Calu3 (cell line): Measurements from ENCODE around the gene ACTL6A. TPM values are rescaled to one million over a fixed set of nuclear protein-coding genes. Genes with fewer than 3 reads are reported as not detected.

Experiments
- BruUV-seq: library from RNA; stranded (reverse); fragments of 400-500 nt; replicated peaks from 2 replicates; lab custom pipeline; 2021; lab: Mats Ljungman, UMichigan
- CTCF ChIA-PET: fragments of 300-600 bp; sonication (Branson Sonifier 250); formaldehyde crosslinking; loops from one replicate; lab custom pipeline; 2022; ENCODE audit warnings: antibody characterized with exemption; lab: Charles Lee
- DNase-seq: peaks from one replicate; pipeline ENCODE4 v3.0.0; 2022
- H3K27ac Mint-ChIP-seq: one replicate; pipeline ENCODE4 v1.8.0; 2022; ENCODE audit warnings: mixed read lengths; ENCODE audit not compliant: unreplicated experiment
- H3K27me3 Mint-ChIP-seq: one replicate; pipeline ENCODE4 v1.8.0; 2022; ENCODE audit warnings: mixed read lengths; ENCODE audit not compliant: unreplicated experiment
- H3K36me3 Mint-ChIP-seq: one replicate; pipeline ENCODE4 v1.8.0; 2022; ENCODE audit warnings: mild to moderate bottlenecking, moderate library complexity, mixed read lengths; ENCODE audit not compliant: insufficient read depth, unreplicated experiment
- H3K4me1 Mint-ChIP-seq: one replicate; pipeline ENCODE4 v1.8.0; 2022; ENCODE audit warnings: mild to moderate bottlenecking, low read depth, mixed read lengths; ENCODE audit not compliant: unreplicated experiment
- H3K4me3 Mint-ChIP-seq: one replicate; pipeline ENCODE4 v1.8.0; 2022; ENCODE audit warnings: mild to moderate bottlenecking, low read depth, moderate library complexity, mixed read lengths; ENCODE audit not compliant: unreplicated experiment
- H3K9me3 Mint-ChIP-seq: one replicate; pipeline ENCODE4 v1.8.0; 2022; ENCODE audit warnings: low read depth, mixed read lengths; ENCODE audit not compliant: unreplicated experiment
- CTCF ChIP-seq: fragments of 200-600 bp; IDR thresholded peaks from one replicate; pipeline ENCODE4 v1.8.0; 2022; ENCODE audit warnings: antibody characterized with exemption; ENCODE audit not compliant: unreplicated experiment
- intact Hi-C: fragments of 100-400 bp; cut with micrococcal nuclease; formaldehyde crosslinking; loops from one replicate; pipeline ENCODE4 v1.10.0; 2022; ENCODE audit not compliant: unreplicated experiment
- total RNA-seq: library from RNA; stranded (reverse); gene quantifications from 2 replicates; pipeline ENCODE4 v1.2.3, GENCODE V29; 2022

Gene ACTL6A
- total RNA-seq, 1 experiment from 2014 or later: 158 TPM

GRCh38 chr3:179603321-179603720 is 40.6 kb downstream of the ACTL6A start:
- Mint-ChIP-seq H3K27me3 (no peaks in the 10 kb centered on the region), H3K36me3 (peaks cover 55% of the 10 kb centered on the region), H3K9me3 (no peaks in the 10 kb centered on the region), H3K4me1 (peaks cover 8% of the 10 kb centered on the region), H3K27ac (peak overlapping the region; percentile 94), H3K4me3 (peak overlapping the region; percentile 86)
- no peak for TF ChIP-seq CTCF
- intact Hi-C loops: no loop called here
- CTCF ChIA-PET: no interaction called here
- DNase-seq: no peak
- BruUV-seq: no TSS peak

- no TSS peak for BruUV-seq
- Mint-ChIP-seq H3K27ac (peak overlapping the region; percentile 94), H3K27me3 (no peaks in the 10 kb centered on the region), H3K36me3 (peaks cover 50% of the 10 kb centered on the region), H3K9me3 (no peaks in the 10 kb centered on the region), H3K4me3 (peak overlapping the region; percentile 86), H3K4me1 (peaks cover 8% of the 10 kb centered on the region)
- intact Hi-C loops: loop anchor here (2.0 kb wide), 1 partner anchor 41 kb away; no protein-coding TSS in a partner anchor
- no peak for TF ChIP-seq CTCF
- no peak for DNase-seq
- CTCF ChIA-PET: no interaction called here
These were observed 41.1 kb downstream of the ACTL6A start for GRCh38 chr3:179603831-179604230.

GRCh38 chr3:179604321-179605078 is 41.8 kb downstream of the ACTL6A start, which contains the start of the genes MRPL47 and NDUFB5:
Gene MRPL47 (minus strand): TSS chr3:179604638. CDS start chr3:179604624, 14 bp downstream.
Gene NDUFB5 (plus strand): TSS chr3:179604794. CDS start chr3:179604816, 22 bp downstream.
- BruUV-seq: no TSS peak
- H3K27me3 Mint-ChIP-seq: no peaks in the 10 kb centered on the region

GRCh38 chr3:179606534-179607085 is 43.9 kb downstream of the ACTL6A start:
- H3K9me3 Mint-ChIP-seq: no peaks in the 10 kb centered on the region
- no peaks in the 10 kb centered on the region for H3K27me3 Mint-ChIP-seq
- BruUV-seq: no TSS peak
- no peak overlapping the region for H3K4me3 Mint-ChIP-seq
- peaks cover 8% of the 10 kb centered on the region for H3K4me1 Mint-ChIP-seq
- CTCF ChIA-PET: no interaction called here
- H3K36me3 Mint-ChIP-seq: peaks cover 34% of the 10 kb centered on the region
- no peak overlapping the region for H3K27ac Mint-ChIP-seq
- intact Hi-C loops: no loop called here
- TF ChIP-seq CTCF: no peak
- no peak for DNase-seq

More at GRCh38 chr3:179604321-179605078, 41.8 kb downstream of the ACTL6A start, which contains the start of the genes MRPL47 and NDUFB5:
- no peaks in the 10 kb centered on the region for H3K9me3 Mint-ChIP-seq
- H3K36me3 Mint-ChIP-seq: peaks cover 47% of the 10 kb centered on the region
- peak within 1 kb of the TSS; percentile 86 for H3K4me3 Mint-ChIP-seq
- CTCF ChIA-PET: interaction anchor here (0.9 to 1.0 kb wide), 4 partner anchors 10 to 48 kb away, joined by 3 to 6 read pairs (median 4); partner anchors contain the start of gene USP13
- DNase-seq: peak; percentile 94
- TF ChIP-seq CTCF: no peak
- peak within 1 kb of the TSS; percentile 94 for H3K27ac Mint-ChIP-seq
- H3K4me1 Mint-ChIP-seq: peaks cover 8% of the 10 kb centered on the region
- intact Hi-C loops: loop anchor here (2.0 kb wide), 1 partner anchor 40 kb away; no protein-coding TSS in a partner anchor
